ENCODE results near the gene RNGTT. TPM values are rescaled to one million over a fixed set of nuclear protein-coding genes. Genes with fewer than 3 reads are reported as not detected.

RNGTT gene
- total RNA-seq, 2 experiments from 2014 or later, result 11.6 to 12.4 TPM

DNA sequence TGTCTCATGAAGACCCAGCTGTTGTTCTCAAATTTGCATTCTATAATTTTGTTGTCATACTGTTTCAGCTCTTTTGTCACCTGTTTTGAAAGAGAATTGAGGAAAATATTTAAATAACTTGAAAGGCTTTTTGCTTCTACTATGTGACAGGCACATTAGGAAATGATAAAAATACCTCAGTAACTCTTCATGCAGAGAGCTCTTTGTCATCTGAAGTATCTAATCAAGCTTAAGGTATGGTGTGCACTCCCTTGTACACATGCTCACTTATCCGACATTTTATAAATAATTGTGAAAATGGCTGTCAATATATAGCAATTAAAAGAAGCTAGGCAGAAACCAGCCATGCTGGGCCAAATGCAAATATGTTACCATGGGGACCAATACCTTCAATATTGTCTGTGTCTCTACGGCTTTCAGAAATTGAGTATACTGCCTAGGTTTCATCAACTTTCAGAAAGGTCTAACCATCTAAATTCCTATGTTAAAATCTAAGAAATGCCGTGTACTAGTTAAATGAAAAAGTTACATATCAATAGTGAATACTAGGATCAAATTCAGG is 349.0 kb downstream of the RNGTT start:
- H3K9me3 Mint-ChIP-seq, result no peaks in the 10 kb centered on the region
- TF ChIP-seq CTCF (IDR thresholded peaks at IDR 0.05), result no peak
- Histone ChIP-seq H3K36me3 (ENCODE audit: insufficient read depth, low read length) (peaks cover 16% of the 10 kb centered on the region), H3K27me3 (ENCODE audit: control insufficient read depth in 1 of 2, insufficient read depth in 2 of 2, low read length in 2 of 2) (no peaks in the 10 kb centered on the region), H3K4me3 (ENCODE audit: low read length) (no peak overlapping the region), H3K9me3 (ENCODE audit: control insufficient read depth in 1 of 2, insufficient read depth in 1 of 2, low read length in 2 of 2) (no peaks in the 10 kb centered on the region), H3K27ac (ENCODE audit: low read depth in 1 of 2, low read length in 2 of 2) (no peak overlapping the region), H3K4me1 (ENCODE audit: insufficient read depth, low read length) (no peaks in the 10 kb centered on the region)
- ChIA-PET CTCF (no interaction called here), POLR2A (no interaction called here)
- DNase-seq (no peak), ATAC-seq (ENCODE audit: poor library complexity) (no peak)
- H3K4me3 Mint-ChIP-seq, result no peak overlapping the region
- H3K4me1 Mint-ChIP-seq (ENCODE audit: low read depth), result no peaks in the 10 kb centered on the region
- H3K27me3 Mint-ChIP-seq, result no peaks in the 10 kb centered on the region
- no peak overlapping the region for H3K27ac Mint-ChIP-seq
- intact Hi-C loops (cut with DNase I, micrococcal nuclease), result no loop called here
- peaks cover 64% of the 10 kb centered on the region for H3K36me3 Mint-ChIP-seq (ENCODE audit: low read depth)

DNA sequence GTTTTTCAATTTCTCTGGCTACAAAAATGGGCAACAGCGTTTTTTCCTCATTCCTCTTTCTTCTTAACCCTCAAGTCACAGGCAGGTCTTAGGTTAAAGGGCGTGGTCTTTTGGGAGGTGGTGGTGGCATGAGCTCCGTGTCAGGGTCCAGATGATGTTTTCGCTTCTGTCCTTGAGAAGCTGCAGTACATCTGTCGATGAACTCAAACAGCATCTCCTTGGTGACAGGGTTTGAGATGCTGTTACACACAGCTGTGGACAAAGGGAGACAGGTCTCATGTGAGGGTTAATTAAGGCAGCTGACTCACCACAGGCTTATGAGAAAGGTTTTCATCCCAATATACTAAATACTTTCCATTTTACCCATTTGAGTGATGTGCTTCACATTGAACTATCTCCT is 350.8 kb downstream of the RNGTT start:
- Mint-ChIP-seq H3K27ac (no peak overlapping the region), H3K4me1 (ENCODE audit: low read depth) (no peaks in the 10 kb centered on the region), H3K36me3 (ENCODE audit: low read depth) (peaks cover 63% of the 10 kb centered on the region), H3K4me3 (no peak overlapping the region), H3K9me3 (peaks cover 3% of the 10 kb centered on the region), H3K27me3 (no peaks in the 10 kb centered on the region)
- ATAC-seq (ENCODE audit: poor library complexity), result no peak
- CTCF ChIA-PET, result no interaction called here
- Histone ChIP-seq H3K27ac (ENCODE audit: low read depth in 1 of 2, low read length in 2 of 2) (no peak overlapping the region), H3K4me1 (ENCODE audit: insufficient read depth, low read length) (no peaks in the 10 kb centered on the region), H3K27me3 (ENCODE audit: control insufficient read depth in 1 of 2, insufficient read depth in 2 of 2, low read length in 2 of 2) (no peaks in the 10 kb centered on the region), H3K9me3 (ENCODE audit: control insufficient read depth in 1 of 2, insufficient read depth in 1 of 2, low read length in 2 of 2) (no peaks in the 10 kb centered on the region), H3K4me3 (ENCODE audit: low read length) (no peak overlapping the region), H3K36me3 (ENCODE audit: insufficient read depth, low read length) (peaks cover 16% of the 10 kb centered on the region)
- POLR2A ChIA-PET, result no interaction called here
- no peak for DNase-seq
- intact Hi-C loops (cut with DNase I, micrococcal nuclease), result no loop called here
- no peak for TF ChIP-seq CTCF (IDR thresholded peaks at IDR 0.05)

DNA sequence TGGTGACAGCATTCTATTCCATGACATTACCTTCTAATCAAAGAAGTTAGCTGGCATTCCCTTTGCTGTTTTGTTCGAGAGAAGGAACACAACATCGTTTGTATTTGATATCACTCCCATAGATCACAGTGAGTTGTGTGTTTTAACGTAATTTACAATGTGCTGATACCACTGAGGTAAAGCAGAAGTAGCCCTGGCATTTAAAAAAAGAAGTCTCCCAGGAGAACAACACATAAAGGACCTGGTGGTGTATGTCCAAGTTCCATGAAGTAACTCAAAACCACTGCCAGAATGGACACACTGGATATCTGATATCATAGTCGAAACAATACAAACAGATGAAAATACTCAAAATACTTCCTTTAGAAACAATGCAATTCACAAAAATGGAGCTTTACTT is 351.7 kb downstream of the RNGTT start:
- Mint-ChIP-seq H3K4me3 (no peak overlapping the region), H3K4me1 (ENCODE audit: low read depth) (no peaks in the 10 kb centered on the region), H3K9me3 (peaks cover 3% of the 10 kb centered on the region), H3K36me3 (ENCODE audit: low read depth) (peaks cover 59% of the 10 kb centered on the region), H3K27me3 (no peaks in the 10 kb centered on the region), H3K27ac (no peak overlapping the region)
- H3K27ac ChIP-seq (ENCODE audit: low read depth in 1 of 2, low read length in 2 of 2), result no peak overlapping the region
- CTCF ChIA-PET, result no interaction called here
- POLR2A ChIA-PET, result no interaction called here
- peaks cover 16% of the 10 kb centered on the region for H3K36me3 ChIP-seq (ENCODE audit: insufficient read depth, low read length)
- ATAC-seq (ENCODE audit: poor library complexity) (no peak), DNase-seq (no peak)
- no peak overlapping the region for H3K4me3 ChIP-seq (ENCODE audit: low read length)
- TF ChIP-seq CTCF (IDR thresholded peaks at IDR 0.05), result no peak
- H3K27me3 ChIP-seq (ENCODE audit: control insufficient read depth in 1 of 2, insufficient read depth in 2 of 2, low read length in 2 of 2), result no peaks in the 10 kb centered on the region
- no peaks in the 10 kb centered on the region for H3K9me3 ChIP-seq (ENCODE audit: control insufficient read depth in 1 of 2, insufficient read depth in 1 of 2, low read length in 2 of 2)
- intact Hi-C loops (cut with DNase I, micrococcal nuclease), result no loop called here
- H3K4me1 ChIP-seq (ENCODE audit: insufficient read depth, low read length), result no peaks in the 10 kb centered on the region

Measured in CD4-positive, alpha-beta T cell (primary cell).